SIG-M5 treated with dmso at 0.1 percent for 504 hours (cell line): ENCODE measurements around the gene TMEM170B.
A peak's percentile ranks its signal among the peaks of the same experiment; 100 is the strongest.

ENCODE experiments used
- DNase-seq: peaks from one replicate; lab custom pipeline; 2025; ENCODE audit not compliant: unreplicated experiment; lab: John Stamatoyannopoulos, UW

Gene TMEM170B

DNA sequence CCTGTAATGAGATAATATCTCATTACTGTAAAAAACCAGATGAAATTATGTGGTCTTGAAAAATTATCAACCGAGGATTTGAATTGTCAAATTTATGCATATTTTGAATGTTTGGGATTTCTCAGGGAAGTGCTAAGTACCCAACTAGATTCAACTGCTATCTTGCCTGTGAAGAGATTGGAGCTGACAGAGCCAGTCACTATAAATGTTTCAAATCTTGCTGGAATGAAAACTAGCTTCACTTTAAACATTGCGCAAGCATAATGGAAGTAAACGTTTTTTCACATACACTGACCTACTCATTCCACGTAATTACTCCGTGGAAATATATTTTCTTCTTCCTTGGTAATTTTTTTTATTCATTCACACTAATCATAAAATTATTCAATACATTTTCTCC is 46.7 kb downstream of the TMEM170B start:
- no peak for DNase-seq

DNA sequence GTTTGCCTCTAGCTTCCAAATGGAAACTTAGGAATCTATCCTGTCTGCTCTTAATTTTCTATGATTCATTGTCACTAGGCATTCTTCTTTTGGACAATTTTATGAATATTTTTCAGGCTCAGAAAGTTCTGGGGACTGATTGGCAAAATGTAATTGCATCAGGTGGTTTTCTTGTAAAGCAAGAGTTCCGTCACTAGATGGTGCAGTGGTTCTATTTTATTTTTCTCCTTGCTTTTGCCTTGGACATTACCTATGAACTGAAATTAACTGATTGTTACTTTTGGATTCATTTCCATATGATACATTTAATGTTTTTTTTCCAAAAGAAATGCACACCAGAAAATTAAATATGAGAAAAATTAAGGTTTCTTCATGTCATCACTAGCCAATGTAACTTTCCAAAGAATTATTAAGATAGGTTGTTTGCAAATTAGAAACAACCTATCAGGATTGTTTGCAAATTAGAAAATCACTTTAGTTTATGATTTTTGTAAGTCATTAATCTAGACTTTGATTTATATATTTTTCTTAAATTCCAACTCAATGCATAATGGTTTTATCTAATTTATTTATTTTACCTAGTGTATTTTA is 48.0 kb downstream of the TMEM170B start:
- DNase-seq = peak; percentile 43

GRCh38 chr6:11586117-11586516 is 48.6 kb downstream of the TMEM170B start:
- no peak for DNase-seq

- peak; percentile 7 for DNase-seq
Measured at GRCh38 chr6:11586536-11586935, 49.0 kb downstream of the TMEM170B start.

DNA sequence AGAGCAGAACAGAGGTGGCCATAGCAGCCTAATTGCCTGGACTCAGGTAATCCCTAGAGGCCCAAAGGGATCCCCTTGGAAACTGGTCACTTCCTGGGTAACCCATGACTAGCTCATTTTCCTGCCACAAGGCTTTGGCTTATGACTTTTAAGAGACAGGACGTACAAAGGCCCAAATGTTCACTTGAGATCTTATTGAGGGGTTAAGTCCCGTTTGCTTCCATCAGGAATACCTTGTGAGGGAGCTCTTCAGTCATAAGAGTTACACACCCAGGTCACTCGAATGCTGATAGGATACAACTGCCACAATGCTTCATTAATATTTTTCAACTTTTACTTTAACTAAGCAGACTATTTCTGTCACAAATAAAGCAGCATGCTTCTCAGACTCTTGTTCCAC is 51.7 kb downstream of the TMEM170B start:
- DNase-seq = no peak

- no peak for DNase-seq
Measured at GRCh38 chr6:11592294-11592906, 54.9 kb downstream of the TMEM170B start.

DNA sequence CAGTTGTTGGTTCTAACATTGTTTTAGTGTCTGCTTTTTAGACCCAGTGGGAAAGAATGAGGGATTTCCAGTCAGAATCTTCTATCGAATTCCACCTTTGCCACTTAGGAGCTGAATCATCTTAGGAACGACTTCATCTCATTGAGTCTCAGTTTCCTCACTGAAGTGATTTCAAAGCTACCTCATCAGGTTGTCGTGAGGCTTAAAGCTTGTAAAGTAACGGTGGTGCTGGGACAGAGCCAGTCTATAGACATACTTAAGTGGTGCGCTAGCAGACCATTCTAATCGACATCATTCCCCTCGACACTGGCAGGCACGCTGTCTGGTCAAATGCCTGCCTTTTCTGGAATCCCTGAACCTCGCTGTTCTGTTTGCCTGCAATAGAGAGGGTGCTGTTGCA is 55.5 kb downstream of the TMEM170B start:
- DNase-seq = no peak

DNA sequence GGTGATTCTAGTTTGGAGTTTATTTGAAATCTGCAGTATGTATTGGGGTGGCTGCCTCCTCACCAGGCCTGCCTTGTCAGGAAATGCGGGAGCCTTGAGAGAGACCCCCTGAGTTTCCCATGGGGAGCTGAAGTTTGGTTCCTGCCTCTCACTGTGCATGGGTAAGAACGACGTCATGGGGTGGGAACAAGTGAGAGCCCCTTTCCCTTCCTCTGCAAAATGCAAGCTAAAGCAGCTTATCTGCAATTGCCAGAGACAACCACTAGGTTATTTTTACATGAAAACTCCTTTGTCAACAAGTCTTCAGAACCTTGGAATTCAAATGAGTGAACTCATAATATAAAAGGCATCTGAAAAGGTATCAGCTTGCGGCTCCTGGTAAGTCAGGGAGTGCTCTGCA is 58.4 kb downstream of the TMEM170B start:
- DNase-seq = peak; percentile 11

GRCh38 chr6:11596640-11597237 is 59.2 kb downstream of the TMEM170B start:
- no peak for DNase-seq

DNA sequence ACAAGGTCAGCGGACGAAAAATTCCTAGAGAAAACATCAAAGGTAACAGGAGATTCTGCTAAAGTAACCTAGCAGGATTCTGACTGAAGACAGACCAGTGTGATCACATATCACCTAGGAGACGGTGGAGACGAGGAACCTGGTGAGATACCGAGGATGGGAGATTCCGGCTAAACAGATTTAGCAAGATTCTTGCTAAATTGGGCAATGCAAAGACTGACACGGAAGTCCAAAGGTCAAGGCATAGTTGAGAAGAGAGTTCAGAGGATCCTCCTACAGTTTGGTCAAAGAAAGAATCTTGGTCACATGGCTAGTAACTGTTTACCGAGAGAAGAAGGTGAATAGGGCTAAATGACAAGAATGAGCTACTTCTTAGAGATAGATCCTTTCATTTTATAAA is 61.1 kb downstream of the TMEM170B start:
- DNase-seq = peak; percentile 41

GRCh38 chr6:11600251-11600650 is 62.7 kb downstream of the TMEM170B start:
- no peak for DNase-seq

DNA sequence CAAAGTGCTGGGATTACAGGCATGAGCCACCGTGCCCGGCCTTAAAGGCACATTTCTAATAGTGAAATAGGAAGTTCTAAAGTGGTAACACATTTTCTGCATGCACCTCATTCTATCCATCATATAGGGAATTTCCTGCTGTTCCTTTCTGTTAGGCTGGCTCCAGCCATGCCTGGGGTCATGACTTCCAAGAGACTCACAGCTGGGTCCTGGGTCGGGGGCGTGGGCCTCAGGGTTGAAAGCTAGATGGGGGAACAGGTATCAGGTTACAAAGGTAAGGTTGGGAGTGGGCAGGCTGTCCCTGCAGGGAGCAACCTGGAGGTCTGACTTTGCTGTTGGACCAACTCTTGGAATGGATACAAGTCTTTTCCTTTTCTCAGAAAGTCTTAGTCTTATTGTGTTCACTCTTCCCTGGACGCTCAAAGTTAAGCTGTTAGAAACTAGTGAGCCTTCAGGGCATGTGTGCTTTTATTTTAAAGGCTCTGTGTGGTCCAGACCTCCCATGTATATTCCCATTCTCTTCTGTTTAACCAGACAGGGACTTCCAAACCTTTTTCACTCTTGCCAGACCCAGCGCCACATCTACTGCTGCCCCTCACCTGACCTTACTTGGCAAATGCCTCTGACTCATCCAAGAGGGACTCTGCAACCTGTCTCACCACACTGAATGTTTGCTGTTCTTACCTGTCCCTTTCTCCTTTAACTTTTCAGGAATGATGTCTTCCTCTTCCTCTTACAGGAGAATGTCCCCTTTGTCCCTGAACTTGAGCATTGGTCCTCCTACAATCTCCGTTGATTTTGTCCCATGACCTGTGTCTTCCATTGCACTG is 64.4 kb downstream of the TMEM170B start:
- DNase-seq = no peak

GRCh38 chr6:11604215-11604614 is 66.7 kb downstream of the TMEM170B start:
- no peak for DNase-seq

DNA sequence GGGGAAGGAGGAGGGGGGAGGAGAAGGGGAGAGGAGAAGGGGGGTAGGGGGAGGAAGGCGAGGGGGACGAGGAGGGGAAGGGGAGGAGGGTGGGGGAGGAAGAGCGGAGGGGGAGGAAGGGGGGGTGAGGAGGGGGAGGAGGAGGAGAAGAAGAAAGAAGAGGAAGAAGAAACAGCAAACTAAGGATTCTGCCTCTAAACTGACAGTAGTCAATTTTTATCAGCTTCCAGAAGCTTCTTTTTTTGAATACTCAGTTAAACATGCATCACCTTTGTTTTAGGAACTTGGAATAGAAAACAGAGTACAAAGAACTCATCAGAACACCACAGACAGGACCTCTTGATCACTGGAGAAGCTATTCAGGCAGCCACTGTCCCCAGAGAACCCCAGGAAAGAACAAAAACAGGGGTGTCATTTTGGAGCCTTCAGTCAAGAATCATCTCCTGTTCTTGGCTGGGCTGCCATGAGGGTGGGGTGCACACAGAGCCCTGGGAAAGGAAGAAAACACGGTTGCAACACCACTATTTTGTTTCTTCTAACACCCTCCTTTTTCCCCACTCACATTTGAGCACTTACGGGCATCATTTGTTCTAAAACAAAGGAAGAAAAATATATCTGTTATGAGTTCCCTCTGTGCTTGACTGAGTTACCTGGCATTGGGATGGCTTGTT is 67.4 kb downstream of the TMEM170B start:
- no peak for DNase-seq

- DNase-seq = no peak
Measured at GRCh38 chr6:11605507-11605905, 68.0 kb downstream of the TMEM170B start.

DNA sequence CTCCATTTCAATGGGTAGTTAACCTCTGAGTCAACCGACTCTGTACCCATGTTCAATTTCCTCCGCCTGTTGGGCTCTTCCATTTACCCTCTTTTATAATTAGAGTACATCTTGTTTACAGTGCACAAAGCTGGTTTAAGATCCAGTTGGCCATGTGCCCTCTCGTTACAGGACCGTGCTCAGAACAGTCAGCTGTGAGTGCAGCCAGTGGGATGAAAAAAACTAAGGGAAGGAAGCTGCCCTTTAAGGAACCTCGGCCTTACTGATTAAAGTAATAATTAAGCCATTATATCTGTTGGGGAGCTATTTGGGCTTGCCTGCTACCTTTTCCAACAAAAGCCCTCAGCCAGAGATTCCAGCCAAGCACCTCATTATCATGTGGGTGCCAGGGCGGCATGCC is 68.8 kb downstream of the TMEM170B start:
- no peak for DNase-seq

GRCh38 chr6:11607383-11607782 is 69.8 kb downstream of the TMEM170B start:
- no peak for DNase-seq

DNA sequence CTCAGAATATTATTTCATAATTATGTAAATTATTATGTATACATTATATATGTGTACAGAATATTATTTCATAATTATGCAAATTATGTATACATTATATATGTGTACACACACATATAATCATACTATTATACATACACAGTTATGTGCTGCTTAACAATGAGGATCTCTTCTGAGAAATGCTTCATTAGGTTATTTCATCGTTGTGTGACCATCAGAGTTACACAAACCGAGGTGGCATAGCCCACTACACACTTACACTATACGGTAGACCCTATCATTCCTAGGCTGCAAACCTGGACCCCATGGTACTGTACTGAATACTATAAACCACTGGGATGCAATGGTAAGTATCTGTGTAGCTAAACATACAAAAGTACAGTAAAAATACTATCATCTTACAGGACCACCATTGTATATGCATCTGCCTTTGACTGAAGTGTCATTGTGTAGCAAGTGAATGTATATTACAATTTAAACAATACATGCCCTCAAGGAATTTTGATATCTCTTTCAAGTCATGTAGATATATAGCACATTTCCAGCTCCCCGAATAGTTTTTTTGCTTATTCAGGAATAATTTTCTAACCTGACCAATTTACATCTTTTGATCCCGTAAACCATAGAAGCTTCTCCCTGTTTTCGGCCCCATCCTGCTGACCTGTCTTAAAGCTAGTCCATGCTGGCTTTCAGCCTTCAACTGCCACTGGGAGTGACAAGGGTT is 71.2 kb downstream of the TMEM170B start:
- no peak for DNase-seq

DNA sequence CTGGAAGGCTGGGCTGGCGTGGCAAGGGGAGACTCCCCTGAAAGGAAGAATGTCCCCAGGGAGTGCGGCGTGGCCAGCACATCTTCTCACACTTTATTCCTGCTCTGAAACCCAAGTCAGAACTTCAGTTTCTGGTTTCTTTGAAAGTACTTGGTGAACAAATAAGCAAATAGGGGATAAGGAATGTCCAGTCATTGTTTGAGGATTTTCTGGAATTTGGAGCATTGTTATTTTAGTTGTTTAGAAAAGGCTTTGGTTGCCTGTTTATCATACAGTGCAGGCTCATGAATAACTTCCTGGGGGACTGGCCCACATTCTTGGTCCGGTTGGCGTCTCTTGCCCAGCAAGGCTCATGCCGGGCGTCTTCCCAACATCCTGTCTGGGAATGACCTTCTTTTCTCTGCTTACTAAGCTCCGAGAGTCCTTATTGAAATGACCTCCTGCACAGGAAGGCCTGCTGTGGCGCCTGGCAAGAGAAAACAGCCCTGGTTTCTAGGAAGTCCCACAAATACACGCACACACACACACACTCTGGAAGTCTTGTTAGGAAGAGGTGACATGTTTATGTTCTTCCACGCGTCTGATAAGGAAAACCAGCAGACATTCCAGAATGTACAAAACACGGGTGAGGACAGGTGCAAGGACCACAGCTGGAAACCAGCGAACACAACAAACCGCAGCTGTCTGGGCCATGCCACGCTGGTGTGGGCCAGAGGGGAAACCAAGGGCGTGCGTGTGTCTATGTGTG is 71.9 kb downstream of the TMEM170B start:
- DNase-seq = no peak

DNA sequence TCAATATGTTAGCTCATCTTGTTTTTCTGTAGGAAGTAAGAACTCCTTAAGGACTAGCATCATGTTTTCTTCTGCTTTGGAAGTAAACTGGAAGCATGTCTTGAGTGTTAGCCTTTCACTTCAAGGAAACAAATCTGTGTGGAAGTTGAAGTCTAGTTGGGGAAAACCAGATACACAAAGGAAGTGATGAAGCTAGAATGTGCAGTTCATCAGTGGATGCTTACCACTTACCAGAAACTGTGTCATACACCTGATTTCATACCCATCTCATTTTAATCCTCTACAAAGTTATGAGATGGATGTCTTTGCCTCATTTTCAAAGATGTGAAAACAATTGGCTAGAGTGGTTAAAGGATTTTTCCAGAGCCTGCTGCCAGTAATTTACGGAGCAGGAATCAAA is 75.8 kb downstream of the TMEM170B start:
- no peak for DNase-seq
